ENCODE results near the gene MARCHF4.
"Not testable (repeated sequence)": the region's sequence is repeated elsewhere in the genome, so short reads cannot be mapped to it uniquely, and the experiment has no call there.

The MARCHF4 gene

GRCh38 chr2:216387262-216387661, 15.0 kb upstream of the MARCHF4 start:
- no peak for TF ChIP-seq EZH2 (IDR thresholded peaks at IDR 0.05; ENCODE audit: borderline replicate concordance, low read length)
- TF ChIP-seq, protein P1, sequence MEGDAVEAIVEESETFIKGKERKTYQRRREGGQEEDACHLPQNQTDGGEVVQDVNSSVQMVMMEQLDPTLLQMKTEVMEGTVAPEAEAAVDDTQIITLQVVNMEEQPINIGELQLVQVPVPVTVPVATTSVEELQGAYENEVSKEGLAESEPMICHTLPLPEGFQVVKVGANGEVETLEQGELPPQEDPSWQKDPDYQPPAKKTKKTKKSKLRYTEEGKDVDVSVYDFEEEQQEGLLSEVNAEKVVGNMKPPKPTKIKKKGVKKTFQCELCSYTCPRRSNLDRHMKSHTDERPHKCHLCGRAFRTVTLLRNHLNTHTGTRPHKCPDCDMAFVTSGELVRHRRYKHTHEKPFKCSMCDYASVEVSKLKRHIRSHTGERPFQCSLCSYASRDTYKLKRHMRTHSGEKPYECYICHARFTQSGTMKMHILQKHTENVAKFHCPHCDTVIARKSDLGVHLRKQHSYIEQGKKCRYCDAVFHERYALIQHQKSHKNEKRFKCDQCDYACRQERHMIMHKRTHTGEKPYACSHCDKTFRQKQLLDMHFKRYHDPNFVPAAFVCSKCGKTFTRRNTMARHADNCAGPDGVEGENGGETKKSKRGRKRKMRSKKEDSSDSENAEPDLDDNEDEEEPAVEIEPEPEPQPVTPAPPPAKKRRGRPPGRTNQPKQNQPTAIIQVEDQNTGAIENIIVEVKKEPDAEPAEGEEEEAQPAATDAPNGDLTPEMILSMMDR (IDR thresholded peaks at IDR 0.05; ENCODE audit: low read length), result no peak

GRCh38 chr2:216385478-216385877, 13.2 kb upstream of the MARCHF4 start:
- no peaks in the 10 kb centered on the region for H3F3A ChIP-seq (ENCODE audit: insufficient read depth, low read length)
- H3K79me2 ChIP-seq (ENCODE audit: insufficient read depth, low read length), result no peaks in the 10 kb centered on the region
- H3K9ac ChIP-seq (ENCODE audit: low read length), result no peak overlapping the region
- H3K27ac ChIP-seq (ENCODE audit: low read depth, low read length, poor library complexity, severe bottlenecking), result no peak overlapping the region
- H3K4me3 ChIP-seq (ENCODE audit: low read depth, low read length, poor library complexity, severe bottlenecking), result no peak overlapping the region
- H3K4me2 ChIP-seq (ENCODE audit: low read length), result no peak overlapping the region
- no peaks in the 10 kb centered on the region for H3K4me1 ChIP-seq (ENCODE audit: insufficient read depth, low read length, severe bottlenecking)
- no peak overlapping the region for H2AFZ ChIP-seq (ENCODE audit: low read length)
- no peaks in the 10 kb centered on the region for H3K36me3 ChIP-seq (ENCODE audit: insufficient read depth, low read length)
- H3K27me3 ChIP-seq (ENCODE audit: insufficient read depth, low read length), result no peaks in the 10 kb centered on the region
- H3K9me2 ChIP-seq (ENCODE audit: low read depth, low read length), result no peaks in the 10 kb centered on the region
- no peak for TF ChIP-seq EZH2 (IDR thresholded peaks at IDR 0.05; ENCODE audit: borderline replicate concordance, low read length)
- TF ChIP-seq, protein P1 (IDR thresholded peaks at IDR 0.05; ENCODE audit: low read length), result no peak
- H4K20me1 ChIP-seq (ENCODE audit: insufficient read depth, low read length), result no peaks in the 10 kb centered on the region
- no peaks in the 10 kb centered on the region for H3K9me3 ChIP-seq (ENCODE audit: low read length)

More at GRCh38 chr2:216387262-216387661, 15.0 kb upstream of the MARCHF4 start:
- Histone ChIP-seq H3K9ac (ENCODE audit: low read length) (no peak overlapping the region), H3K79me2 (ENCODE audit: insufficient read depth, low read length) (no peaks in the 10 kb centered on the region), H3K9me3 (ENCODE audit: low read length) (no peaks in the 10 kb centered on the region), H3K4me1 (ENCODE audit: insufficient read depth, low read length, severe bottlenecking) (no peaks in the 10 kb centered on the region), H4K20me1 (ENCODE audit: insufficient read depth, low read length) (no peaks in the 10 kb centered on the region), H2AFZ (ENCODE audit: low read length) (no peak overlapping the region), H3K27ac (ENCODE audit: low read depth, low read length, poor library complexity, severe bottlenecking) (no peak overlapping the region), H3K4me3 (ENCODE audit: low read depth, low read length, poor library complexity, severe bottlenecking) (no peak overlapping the region), H3K9me2 (ENCODE audit: low read depth, low read length) (no peaks in the 10 kb centered on the region), H3F3A (ENCODE audit: insufficient read depth, low read length) (no peaks in the 10 kb centered on the region), H3K4me2 (ENCODE audit: low read length) (no peak overlapping the region), H3K36me3 (ENCODE audit: insufficient read depth, low read length) (no peaks in the 10 kb centered on the region), H3K27me3 (ENCODE audit: insufficient read depth, low read length) (no peaks in the 10 kb centered on the region)

GRCh38 chr2:216384409-216384808, 12.1 kb upstream of the MARCHF4 start:
- H3K4me2 ChIP-seq (ENCODE audit: low read length); H3K9me2 ChIP-seq (ENCODE audit: low read depth, low read length); H3K36me3 ChIP-seq (ENCODE audit: insufficient read depth, low read length); H3F3A ChIP-seq (ENCODE audit: insufficient read depth, low read length); H4K20me1 ChIP-seq (ENCODE audit: insufficient read depth, low read length); H3K79me2 ChIP-seq (ENCODE audit: insufficient read depth, low read length); H3K9me3 ChIP-seq (ENCODE audit: low read length); H3K9ac ChIP-seq (ENCODE audit: low read length); H3K4me3 ChIP-seq (ENCODE audit: low read depth, low read length, poor library complexity, severe bottlenecking); H3K4me1 ChIP-seq (ENCODE audit: insufficient read depth, low read length, severe bottlenecking); H2AFZ ChIP-seq (ENCODE audit: low read length); H3K27ac ChIP-seq (ENCODE audit: low read depth, low read length, poor library complexity, severe bottlenecking); H3K27me3 ChIP-seq (ENCODE audit: insufficient read depth, low read length): not testable (repeated sequence)

DNA sequence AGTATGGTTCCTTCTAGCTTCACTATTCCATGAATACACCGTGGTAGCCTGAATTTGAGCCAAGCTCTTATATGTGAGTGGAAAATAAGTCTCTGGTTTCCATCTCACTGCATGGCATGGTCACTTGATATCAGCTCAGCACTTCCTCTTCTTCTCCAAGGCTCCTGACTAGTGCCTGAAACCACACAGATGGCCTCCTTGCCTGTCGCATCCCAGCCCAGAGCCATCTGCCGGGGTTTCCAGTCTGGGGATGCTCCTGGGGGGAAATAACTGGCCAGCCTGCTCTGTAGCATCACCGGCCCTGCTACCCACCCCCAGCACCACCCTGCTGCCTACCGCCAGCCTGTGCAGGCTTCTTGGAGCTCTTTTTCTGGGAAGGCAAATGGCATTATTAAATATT, 7.7 kb upstream of the MARCHF4 start:
- no peaks in the 10 kb centered on the region for H3K4me1 ChIP-seq (ENCODE audit: insufficient read depth, low read length, severe bottlenecking)
- no peaks in the 10 kb centered on the region for H3K9me3 ChIP-seq (ENCODE audit: low read length)
- no peaks in the 10 kb centered on the region for H3K9me2 ChIP-seq (ENCODE audit: low read depth, low read length)
- no peak overlapping the region for H2AFZ ChIP-seq (ENCODE audit: low read length)
- H3K27ac ChIP-seq (ENCODE audit: low read depth, low read length, poor library complexity, severe bottlenecking), result no peak overlapping the region
- H3F3A ChIP-seq (ENCODE audit: insufficient read depth, low read length), result no peaks in the 10 kb centered on the region
- no peak overlapping the region for H3K4me2 ChIP-seq (ENCODE audit: low read length)
- H3K9ac ChIP-seq (ENCODE audit: low read length), result no peak overlapping the region
- H3K79me2 ChIP-seq (ENCODE audit: insufficient read depth, low read length), result no peaks in the 10 kb centered on the region
- TF ChIP-seq EZH2 (IDR thresholded peaks at IDR 0.05; ENCODE audit: borderline replicate concordance, low read length), result no peak
- TF ChIP-seq, protein P1 (IDR thresholded peaks at IDR 0.05; ENCODE audit: low read length), result no peak
- H3K36me3 ChIP-seq (ENCODE audit: insufficient read depth, low read length), result no peaks in the 10 kb centered on the region
- no peak overlapping the region for H3K4me3 ChIP-seq (ENCODE audit: low read depth, low read length, poor library complexity, severe bottlenecking)
- H3K27me3 ChIP-seq (ENCODE audit: insufficient read depth, low read length), result no peaks in the 10 kb centered on the region
- H4K20me1 ChIP-seq (ENCODE audit: insufficient read depth, low read length), result no peaks in the 10 kb centered on the region
